Jurkat, Clone E6-1 (cell line): ENCODE measurements around the gene DOCK1.
A peak's percentile ranks its signal among the peaks of the same experiment; 100 is the strongest.

Experiments
- DNase-seq: peaks from one replicate; pipeline ENCODE4 v3.0.0-alpha.2; 2011; ENCODE audit warnings: low read depth, low spot score
- H3K4me3 ChIP-seq: 2 replicates; pipeline ENCODE4 v1.5.1; 2011; ENCODE audit warnings: mild to moderate bottlenecking, low read length, control low read depth, moderate library complexity

The DOCK1 gene

DNA sequence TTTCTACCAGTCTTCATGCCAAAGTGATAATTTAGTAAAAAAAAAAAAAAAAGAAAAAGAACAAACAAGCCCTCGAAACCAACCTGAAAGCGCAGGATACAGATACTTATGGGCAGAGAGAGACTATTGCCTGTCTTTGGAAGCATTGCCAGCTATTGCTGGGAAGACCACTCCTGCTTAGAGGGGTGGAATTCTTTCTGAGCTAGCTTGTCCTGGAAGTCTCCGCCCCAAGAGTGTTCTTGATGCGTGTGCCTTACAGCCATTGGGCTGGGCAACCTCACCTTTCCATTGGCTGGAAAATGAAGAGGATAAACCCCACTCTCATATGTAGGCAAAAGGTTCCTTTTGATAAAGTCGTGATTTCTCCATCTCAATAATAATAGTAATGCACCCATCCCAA, 311.0 kb downstream of the DOCK1 start:
- no peak for DNase-seq

DNA sequence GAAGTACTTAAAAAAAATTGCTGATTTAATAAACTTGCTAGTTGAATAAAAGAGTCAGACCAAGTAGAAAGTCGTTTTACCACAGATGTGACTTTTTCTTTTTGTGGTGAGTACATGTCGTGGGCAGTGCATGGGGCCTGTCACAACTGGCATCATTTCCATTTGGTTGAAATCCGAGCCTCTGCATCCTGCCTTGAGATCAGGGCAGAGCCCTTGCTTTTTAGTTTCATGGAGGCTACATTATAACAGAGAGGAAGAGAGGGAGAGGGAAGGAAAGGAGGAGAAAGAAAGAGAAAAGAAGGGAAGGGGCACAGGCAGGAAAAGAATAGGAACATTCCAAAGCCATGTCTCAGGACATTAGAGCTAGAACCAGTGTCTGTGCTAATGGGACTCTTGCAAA, 311.6 kb downstream of the DOCK1 start:
- peak; percentile 20 for DNase-seq
- H3K4me3 ChIP-seq = no peak overlapping the region

More for the DNA sequence above, 311.0 kb downstream of the DOCK1 start:
- H3K4me3 ChIP-seq = no peak overlapping the region

DNA sequence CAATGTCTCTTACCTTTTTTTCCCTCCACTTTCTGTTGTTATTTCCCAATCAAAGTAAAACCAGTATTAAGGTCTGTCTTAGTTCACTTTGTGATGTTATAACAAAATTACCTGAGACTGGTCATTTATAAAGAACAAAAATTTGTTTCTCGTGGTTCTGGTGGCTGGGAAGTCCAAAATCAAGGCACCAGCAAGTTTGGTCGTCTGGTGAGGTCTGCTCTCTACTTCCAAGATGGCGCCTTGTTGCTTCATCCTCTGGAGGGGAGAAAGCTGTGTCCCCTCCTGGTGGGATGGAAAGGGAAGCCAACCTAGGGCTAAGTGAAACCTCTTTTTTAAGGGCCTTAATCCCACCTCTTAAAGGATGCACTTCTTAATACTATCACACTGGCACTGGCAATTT, 313.4 kb downstream of the DOCK1 start:
- no peak overlapping the region for H3K4me3 ChIP-seq
- DNase-seq = no peak

DNA sequence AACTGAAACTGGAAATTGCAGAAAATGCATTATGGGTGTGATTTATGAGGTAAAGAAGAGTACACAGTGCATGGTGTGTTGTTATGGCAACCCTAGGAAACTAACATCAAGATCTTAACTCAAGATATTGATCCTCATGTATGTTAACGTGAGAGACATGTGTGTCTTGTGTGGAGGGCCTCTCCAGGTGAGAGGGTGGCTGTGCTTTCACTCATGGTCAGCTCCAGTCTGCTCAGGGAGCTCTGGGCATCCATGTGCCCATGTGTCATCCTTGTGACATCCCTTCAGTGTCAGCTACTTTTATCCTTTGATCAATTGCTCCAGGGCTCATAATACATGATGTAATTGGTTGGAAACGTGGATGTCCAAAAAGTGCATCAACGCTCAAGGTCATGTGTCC, 316.1 kb downstream of the DOCK1 start:
- no peak for DNase-seq
- no peak overlapping the region for H3K4me3 ChIP-seq

DNA sequence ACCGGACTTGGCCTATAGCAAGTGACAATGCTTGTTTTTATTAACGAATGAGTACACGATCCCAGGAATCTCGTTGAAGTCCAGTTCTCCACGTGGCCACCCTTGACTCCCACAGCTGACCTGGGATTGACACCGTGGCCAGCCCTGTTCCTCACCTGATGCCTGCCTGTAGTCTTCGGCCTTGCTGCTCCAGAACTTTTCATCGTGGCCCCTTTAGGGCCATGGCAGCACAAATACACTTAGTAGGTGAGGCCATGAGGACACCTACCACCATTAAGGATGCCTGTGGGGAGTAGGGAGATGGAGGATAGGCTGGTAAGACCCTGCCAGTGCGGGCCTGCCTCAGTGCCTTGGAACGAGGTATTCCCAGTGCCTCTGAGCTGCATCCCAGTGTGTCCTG, 321.8 kb downstream of the DOCK1 start:
- H3K4me3 ChIP-seq = no peak overlapping the region
- no peak for DNase-seq

DNA sequence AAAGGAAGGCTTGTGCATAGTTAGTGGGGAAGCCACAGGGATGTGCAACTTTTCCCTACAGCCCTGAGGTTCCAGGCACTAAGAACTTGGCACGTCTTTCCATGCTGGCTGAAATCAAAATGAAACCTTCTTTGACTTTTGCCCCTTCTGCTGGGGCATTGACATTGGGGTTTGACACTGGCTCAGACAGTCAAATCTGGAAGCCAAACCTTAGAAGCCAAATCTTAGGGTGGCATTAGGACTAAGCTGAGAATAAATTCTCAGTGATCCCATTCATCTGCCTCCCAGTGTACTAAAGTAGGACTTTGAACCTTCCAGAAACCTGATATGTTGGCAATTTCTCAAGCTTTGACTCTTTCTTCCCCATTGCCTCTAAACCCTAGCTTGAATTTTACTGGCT, 322.4 kb downstream of the DOCK1 start:
- no peak for DNase-seq

DNA sequence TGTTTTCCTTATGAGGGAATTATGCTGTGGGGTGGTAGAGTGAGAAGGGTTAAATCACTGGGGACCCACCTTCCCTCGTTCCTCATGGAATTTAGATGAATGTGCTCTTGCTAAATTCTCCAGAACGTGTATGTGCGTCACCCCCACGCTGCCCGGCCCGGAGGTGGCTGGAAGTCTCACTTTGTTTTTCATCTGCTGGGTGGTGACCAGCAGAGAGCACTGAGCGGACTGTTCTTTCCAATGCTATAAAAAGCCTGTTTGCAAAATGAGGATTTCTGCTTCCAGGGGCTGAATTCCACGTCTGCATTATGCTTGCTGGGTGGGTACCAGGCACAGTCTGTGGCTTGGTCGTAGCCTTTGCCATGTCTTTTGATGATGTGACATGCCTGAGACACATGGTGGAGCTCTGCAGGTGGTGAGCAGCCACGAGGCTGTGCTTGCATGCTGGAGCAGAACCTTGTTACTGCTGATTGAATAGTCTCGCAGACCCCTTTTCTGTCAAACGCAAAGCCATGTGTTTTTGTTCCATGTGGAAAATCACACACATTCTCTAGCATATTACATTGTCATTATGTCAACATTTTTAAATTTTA, 323.1 kb downstream of the DOCK1 start:
- no peak for DNase-seq
- H3K4me3 ChIP-seq = no peak overlapping the region

More for the DNA sequence above, 322.4 kb downstream of the DOCK1 start:
- no peak overlapping the region for H3K4me3 ChIP-seq

DNA sequence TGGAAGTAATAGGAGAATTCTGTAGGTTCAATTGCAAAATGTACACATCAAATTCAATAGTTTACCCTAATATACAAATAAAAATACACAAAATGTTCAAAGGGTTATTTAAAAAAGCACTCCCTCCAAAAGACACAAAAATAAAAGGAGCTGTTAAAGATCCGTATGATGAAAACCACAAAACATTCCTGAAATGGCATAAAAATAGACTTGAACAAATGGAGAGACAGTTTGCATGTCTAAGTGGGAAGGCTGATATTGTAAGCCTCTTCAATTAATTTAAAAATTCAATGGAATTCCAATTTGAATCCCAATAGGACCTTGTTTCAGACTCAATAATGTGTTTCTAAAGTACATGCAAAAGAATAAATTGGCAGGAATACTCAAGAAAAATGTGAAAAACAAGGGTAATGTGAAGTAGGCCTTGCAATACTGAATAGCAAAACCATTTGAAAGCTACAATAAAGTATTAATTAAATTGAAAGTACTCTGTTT, 329.1 kb downstream of the DOCK1 start:
- no peak for DNase-seq
- H3K4me3 ChIP-seq = no peak overlapping the region

DNA sequence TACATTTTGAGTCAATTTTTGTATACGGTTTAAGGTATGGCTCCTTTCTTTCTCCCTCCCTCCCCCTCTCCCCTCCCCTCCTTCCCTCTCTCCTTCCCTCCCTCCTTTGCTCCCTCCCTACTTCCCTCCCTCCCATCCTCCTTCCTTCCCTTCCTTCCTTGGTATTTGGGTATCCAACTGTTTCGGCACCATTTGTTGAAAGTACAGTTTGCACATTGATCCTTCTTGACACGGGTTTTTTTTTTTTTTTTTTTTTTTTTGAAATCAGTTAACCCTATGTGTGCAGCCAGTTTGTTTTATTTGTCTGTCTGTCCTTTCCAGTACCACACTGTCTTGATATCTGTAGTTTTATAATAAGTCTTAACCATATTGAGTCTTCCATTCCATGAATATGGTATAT, 331.0 kb downstream of the DOCK1 start:
- DNase-seq = no peak

DNA sequence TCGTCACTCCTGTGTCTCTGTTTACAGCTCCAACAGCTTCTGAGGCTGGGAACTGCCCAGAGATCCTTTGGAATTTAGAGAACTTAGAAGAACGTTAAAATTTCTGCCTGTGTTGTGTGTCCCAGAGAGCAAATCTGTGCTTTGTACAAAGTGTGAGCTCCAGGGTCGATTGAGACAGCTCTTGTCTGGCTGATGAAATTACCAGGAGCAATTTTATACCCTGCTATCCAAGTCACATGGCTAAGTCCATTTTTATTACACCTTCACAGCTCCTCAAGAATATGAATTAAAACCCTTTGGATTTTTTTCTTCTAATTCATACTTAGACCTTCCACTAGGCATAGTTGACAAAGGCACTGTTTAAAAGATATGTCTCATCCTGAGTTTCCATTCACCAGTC, 337.7 kb downstream of the DOCK1 start:
- no peak for DNase-seq
- no peak overlapping the region for H3K4me3 ChIP-seq

More for the DNA sequence above, 331.0 kb downstream of the DOCK1 start:
- H3K4me3 ChIP-seq = no peak overlapping the region

DNA sequence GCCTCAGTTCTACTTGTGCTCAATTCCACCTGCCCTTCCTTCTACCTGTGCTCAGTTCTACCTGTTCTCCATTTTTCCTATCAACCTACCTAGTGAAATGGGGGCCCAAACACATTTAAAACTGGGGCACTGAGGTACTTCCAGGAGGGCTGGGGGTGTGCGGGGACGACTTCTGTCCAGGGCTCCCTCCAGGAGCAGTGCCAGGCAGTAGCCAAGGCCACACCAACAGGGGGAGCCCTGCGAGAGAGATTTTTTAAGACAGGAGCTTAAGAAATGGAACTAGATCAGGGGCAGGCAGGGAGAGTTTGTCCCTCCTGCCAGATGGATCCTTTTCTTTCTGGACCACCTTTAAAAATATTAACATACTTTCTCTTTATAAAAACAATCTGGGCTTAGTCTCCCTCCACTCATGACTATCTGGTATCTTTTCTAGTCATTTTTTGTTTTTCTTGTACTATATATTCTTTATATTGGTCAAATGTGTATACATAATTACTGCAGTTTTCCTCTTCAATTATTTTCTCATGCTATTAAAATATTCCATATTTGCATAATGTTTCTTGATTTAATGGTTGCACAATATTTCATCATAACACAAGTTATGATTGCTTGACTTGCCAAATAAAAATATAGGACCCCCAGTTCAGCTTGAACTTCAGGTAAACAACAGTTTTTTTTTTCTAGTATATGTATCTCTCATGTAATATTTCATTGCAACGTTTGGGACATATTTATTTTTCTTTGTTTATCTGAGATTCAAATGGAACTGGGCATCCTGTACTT, 338.5 kb downstream of the DOCK1 start:
- peak; percentile 35 for DNase-seq
- H3K4me3 ChIP-seq = no peak overlapping the region

DNA sequence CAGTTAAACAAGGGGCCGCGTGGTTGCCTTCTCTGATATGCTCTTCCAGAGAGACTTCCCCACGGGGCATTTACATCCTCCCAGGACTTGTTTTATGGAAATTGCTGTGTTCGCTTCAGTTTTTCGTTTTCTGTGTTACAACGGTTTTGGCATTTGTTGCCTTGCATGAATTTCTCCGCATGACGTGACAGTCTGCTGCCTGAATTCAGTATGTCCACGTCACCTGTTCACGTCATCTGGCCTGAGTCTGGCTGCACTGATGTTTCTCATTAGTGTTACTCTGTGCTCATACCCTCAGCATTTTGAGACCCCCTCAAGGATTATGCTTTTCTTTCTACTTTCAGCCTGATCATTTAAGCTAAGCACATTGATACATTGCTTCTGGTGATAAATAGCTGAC, 340.2 kb downstream of the DOCK1 start:
- DNase-seq = no peak
- no peak overlapping the region for H3K4me3 ChIP-seq

DNA sequence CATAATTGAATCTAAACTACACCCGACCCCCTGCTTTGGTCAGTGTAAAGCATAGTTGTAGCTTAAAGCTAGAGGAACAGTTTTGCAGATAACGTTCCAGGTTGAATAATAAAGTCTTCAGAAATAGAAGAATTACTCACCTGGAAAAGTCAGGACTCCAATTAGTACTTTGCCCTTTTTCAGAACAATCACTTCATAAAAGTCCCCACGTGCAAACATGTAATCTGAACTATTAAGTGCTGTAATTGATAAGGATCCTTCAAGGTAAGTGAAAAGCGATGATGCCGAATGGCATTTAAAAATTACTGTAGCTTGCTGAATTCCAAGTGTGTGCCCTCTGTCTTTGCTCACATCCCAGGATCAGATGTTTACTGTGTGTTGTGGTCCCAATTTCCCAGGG, 344.8 kb downstream of the DOCK1 start:
- H3K4me3 ChIP-seq = no peak overlapping the region
- no peak for DNase-seq

DNA sequence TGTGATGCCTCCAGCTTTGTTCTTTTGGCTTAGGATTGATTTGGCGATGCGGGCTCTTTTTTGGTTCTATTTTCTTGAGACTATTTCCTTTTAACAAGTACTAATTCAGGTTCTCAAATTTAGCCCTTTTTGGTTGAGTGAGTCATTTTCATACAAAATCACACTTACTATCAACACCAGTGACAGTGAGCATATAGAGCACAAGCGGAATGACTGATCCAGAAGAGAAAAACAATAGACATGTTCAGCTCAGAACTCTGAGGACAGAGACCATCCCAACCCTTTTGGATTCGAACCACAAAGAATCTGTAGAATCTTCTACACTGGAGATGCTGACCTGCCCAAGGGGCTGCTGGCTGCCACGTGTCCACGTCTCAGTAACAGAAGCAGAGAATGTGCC, 347.6 kb downstream of the DOCK1 start:
- no peak overlapping the region for H3K4me3 ChIP-seq
- DNase-seq = no peak

DNA sequence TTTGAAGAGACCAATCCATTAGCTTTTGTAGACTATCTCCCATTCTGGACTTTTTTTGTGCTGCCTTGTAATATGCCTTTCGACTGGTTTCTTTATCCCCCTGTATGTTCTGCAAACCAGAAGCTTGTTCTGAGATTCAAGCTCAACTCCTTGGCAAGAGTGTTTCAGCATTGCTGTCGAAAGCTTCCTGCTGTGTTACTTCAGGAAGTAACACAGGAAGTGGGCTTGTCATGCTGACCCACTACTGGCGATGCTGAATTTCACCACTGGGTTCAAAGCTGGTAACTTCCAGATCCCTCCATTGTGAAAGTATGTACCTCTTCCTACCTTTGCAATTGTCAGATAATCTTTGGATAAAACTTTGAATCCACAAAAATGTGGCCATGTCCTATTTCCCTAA, 349.0 kb downstream of the DOCK1 start:
- DNase-seq = peak; percentile 58

DNA sequence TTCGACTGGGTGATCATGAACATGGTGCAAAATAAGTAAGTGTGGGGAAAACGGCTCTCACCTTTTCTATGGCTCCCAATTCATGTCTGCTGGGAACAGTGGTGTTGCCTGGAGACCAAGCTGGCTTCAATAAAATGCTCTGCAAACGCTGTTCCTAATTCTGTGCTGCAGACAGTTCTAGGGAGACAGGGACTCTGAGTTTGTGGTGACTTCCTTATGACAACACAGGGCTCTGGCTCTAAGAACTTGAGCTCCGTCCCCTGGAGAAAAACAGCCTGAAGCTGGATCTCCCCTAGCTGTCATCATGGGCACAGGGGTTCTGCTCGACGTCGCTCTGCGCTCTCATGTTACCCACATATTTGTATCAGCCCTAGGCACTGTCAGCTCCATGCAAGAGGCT, 352.2 kb downstream of the DOCK1 start:
- no peak overlapping the region for H3K4me3 ChIP-seq
- DNase-seq = no peak

More for the DNA sequence above, 349.0 kb downstream of the DOCK1 start:
- no peak overlapping the region for H3K4me3 ChIP-seq

DNA sequence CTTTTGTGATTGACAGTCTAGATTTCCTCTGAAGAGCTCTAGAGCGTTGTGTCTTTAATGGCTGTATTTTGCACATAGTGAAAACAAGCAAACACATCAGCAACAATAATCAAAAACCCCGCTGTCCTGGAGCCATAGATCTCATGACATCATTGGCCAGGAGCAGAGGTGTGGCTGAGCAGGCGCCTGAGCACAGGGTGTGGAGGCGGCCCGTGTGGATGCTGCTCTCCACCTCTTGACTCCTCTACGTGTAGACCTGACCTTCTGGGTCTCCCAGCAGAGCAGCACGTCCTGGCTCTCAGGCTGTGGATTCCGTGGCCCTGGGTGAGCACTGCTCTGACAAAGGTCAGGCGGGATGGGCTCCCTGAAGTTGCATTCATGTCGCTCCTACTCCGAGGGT, 354.1 kb downstream of the DOCK1 start:
- no peak overlapping the region for H3K4me3 ChIP-seq

DNA sequence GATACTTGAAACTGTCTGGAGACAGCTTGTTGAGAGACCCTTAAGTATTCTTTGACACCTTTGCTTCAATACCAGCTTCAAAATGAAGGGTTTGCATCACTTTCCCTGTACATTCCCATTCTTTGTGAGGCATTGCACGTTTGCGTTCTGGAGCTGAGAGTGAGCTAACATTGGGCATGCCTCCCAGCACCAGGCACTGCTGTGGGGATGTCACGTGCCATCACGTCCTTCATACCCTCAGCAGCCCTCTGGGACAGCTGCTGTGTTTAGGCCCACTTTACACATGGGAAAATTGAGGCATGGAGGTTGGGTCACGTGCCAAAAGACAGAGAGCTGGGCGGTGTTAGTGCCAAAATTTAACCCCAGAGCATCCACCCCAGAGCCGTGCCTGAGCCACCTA, 357.4 kb downstream of the DOCK1 start:
- no peak for DNase-seq
- H3K4me3 ChIP-seq = no peak overlapping the region

More for the DNA sequence above, 354.1 kb downstream of the DOCK1 start:
- DNase-seq = no peak

DNA sequence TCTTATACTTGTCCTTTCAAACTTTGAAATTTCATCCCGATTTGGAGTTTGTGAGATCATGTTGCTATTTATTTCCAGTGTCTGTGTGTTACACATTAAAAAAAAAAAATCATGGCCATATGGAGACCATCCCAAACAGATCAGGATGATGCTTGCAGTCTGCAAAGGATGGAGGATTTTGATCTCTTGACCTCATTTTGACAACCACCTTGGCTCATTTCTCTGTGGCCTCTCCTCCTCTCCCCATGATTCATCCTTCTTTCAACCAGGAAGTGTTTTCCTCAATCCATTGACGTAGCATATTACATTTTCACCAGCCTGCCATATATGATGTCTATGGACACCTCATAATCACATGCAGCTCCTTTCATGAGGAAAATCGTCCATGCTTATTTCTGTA, 360.1 kb downstream of the DOCK1 start:
- no peak overlapping the region for H3K4me3 ChIP-seq
- no peak for DNase-seq

DNA sequence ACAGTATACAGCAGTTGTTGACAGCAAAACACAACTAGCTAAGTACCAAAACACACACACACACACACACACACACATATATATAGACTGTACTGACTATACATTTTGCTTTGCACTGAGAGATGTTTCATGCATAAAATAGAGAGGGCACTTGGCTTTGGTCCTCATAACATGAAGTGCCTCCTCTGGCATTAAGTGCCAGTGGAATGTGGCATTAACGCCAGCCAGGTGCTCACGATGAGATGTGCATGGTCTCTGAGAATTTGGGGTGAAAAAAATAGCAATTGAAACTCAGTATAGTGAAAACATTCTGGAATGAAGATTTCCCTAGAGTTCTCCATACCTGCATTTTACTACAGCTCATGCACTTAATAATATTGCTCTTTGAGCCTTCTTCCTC, 361.2 kb downstream of the DOCK1 start:
- no peak for DNase-seq
- H3K4me3 ChIP-seq = no peak overlapping the region

DNA sequence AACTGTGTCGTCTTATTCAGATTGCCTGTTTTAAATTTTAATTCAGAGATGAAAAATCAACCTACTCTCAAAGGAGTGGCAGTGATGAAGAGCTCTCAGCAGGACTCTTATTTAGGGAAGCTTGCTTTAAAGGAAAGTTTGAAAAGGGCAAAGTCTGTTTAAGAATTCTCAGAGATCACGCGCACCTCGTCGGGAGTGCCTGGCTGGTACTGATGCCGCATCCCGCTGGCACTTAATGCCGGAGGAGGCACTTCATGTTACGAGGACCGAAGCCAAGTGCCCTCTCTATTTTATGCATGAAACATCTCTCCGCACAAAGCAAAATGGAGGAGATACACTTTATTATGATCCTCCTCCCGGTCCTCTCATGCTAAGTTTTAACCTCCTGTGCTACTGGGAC, 362.2 kb downstream of the DOCK1 start:
- no peak for DNase-seq
- H3K4me3 ChIP-seq = no peak overlapping the region
